HepG2 (cell line): ENCODE results near the gene LPCAT4. TPM values are rescaled to one million over a fixed set of nuclear protein-coding genes. Genes with fewer than 3 reads are reported as not detected.

Experiments used
- KAT8 ChIP-seq: IDR thresholded peaks from 2 replicates; pipeline ENCODE4 v1.6.1; 2016; ENCODE audit warnings: missing genetic modification reagents, missing compliant biosample characterization
- PAWR ChIP-seq: sonication (generic); formaldehyde crosslinking; IDR thresholded peaks from 2 replicates; pipeline ENCODE4 v1.4.0; 2020; ENCODE audit warnings: missing genetic modification reagents, mild to moderate bottlenecking, borderline replicate concordance
- POLR2AphosphoS5 ChIP-seq: IDR thresholded peaks from 2 replicates; pipeline ENCODE4 v1.6.1; 2012; ENCODE audit warnings: low read depth, low read length
- RXRA ChIP-seq: sonication (generic); formaldehyde crosslinking; IDR thresholded peaks from 2 replicates; pipeline ENCODE4 v1.5.1; 2020; ENCODE audit warnings: missing genetic modification reagents
- THAP11 ChIP-seq: IDR thresholded peaks from 2 replicates; pipeline ENCODE4 v1.6.1; 2016; ENCODE audit warnings: missing biosample characterization, missing genetic modification reagents
- ZBTB8A ChIP-seq: sonication (generic); formaldehyde crosslinking; IDR thresholded peaks from 2 replicates; pipeline ENCODE4 v1.4.0; 2020; ENCODE audit warnings: mild to moderate bottlenecking, low read depth, missing genetic modification reagents, borderline replicate concordance
- ZFP82 ChIP-seq: sonication (generic); formaldehyde crosslinking; IDR thresholded peaks from 2 replicates; pipeline ENCODE4 v1.5.1; 2020; ENCODE audit warnings: mild to moderate bottlenecking, missing genetic modification reagents, borderline replicate concordance
- ZNF296 ChIP-seq: sonication (generic); formaldehyde crosslinking; conservative IDR thresholded peaks from 2 replicates; pipeline ENCODE4 v1.5.0; 2020; ENCODE audit warnings: mild to moderate bottlenecking, missing genetic modification reagents
- polyA plus RNA-seq, 8 experiments: library from polyadenylated mRNA; depleted of rRNA in 3 of 8; stranded (reverse) in 7 of 8; unstranded in 1 of 8; fragments of >200 nt; fragmentation: Illumina TruSeq in 4 of 8; extraction: Trizol in 4 of 8; gene quantifications; 2 replicates each; pipeline versions ENCODE4 v1.2.1 to v1.2.3, GENCODE V29; 2011 to 2016; ENCODE audit warnings: low read depth in 4 of 8, missing spikeins in 1 of 8, mixed read lengths in 1 of 8; ENCODE audit not compliant: insufficient read depth in 1 of 8
- total RNA-seq, 5 experiments: library from RNA; depleted of rRNA; stranded (reverse); fragments of >200 nt; fragmentation: Illumina TruSeq; extraction: Trizol; gene quantifications; 2 replicates each; pipeline ENCODE4 v1.2.3, GENCODE V29; 2016; ENCODE audit warnings: low read depth in 1 of 5
- TF ChIP-seq, protein P1 (sequence below): fragments of 450-650 bp; IDR thresholded peaks from 2 replicates; pipeline ENCODE4 v1.6.1; 2016
- TF ChIP-seq, protein P2 (sequence below): sonication (generic); formaldehyde crosslinking; conservative IDR thresholded peaks from 2 replicates; pipeline ENCODE4 v1.8.0; 2022; ENCODE audit warnings: low read depth, missing genetic modification reagents
- TF ChIP-seq, protein P3 (sequence below): IDR thresholded peaks from 2 replicates; pipeline ENCODE4 v1.6.1; 2016; ENCODE audit warnings: missing biosample characterization, missing genetic modification reagents, low read depth
- TF ChIP-seq, protein P4 (sequence below): sonication (generic); formaldehyde crosslinking; IDR thresholded peaks from 2 replicates; pipeline ENCODE4 v1.8.0; 2022; ENCODE audit warnings: missing genetic modification reagents, low read depth, mild to moderate bottlenecking, borderline replicate concordance
- TF ChIP-seq, protein P5 (sequence below): fragments of 450-650 bp; IDR thresholded peaks from 2 replicates; pipeline ENCODE4 v1.6.1; 2017
- TF ChIP-seq, protein P6 (sequence below), 2 experiments: fragments of 450-650 bp in 1 of 2; sonication (generic) in 1 of 2; formaldehyde crosslinking in 1 of 2; IDR thresholded peaks; 2 replicates each; pipeline versions ENCODE4 v1.6.1 to v1.8.0; 2016 to 2022; ENCODE audit warnings: antibody characterized with exemption in 1 of 2, mild to moderate bottlenecking in 1 of 2, missing genetic modification reagents in 1 of 2

The LPCAT4 gene
- total and polyA plus RNA-seq, 2 of the 13 experiments (the other 11 are each of a cell fraction or from before 2014, with no cell fraction given) = 8.1 to 57.1 TPM

DNA sequence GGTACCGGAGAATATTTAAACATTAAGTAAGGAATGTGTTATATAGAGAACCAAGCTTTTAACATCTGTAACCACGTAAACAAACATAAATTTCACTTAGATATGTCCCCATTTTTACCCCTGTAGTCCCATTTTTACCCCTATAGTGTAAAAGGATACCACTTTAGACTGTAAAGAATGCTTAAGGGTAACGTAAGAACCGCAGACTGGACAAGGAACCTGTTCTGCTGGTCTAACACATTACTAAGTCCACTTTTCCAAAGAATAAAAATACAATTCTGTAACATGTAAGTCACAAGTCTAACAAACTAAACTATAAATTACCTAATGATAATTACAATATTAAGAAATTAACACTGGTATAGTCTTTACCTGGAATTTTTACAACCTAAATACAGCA is 32.3 kb downstream of the LPCAT4 start (continued):
- TF ChIP-seq, protein P1, sequence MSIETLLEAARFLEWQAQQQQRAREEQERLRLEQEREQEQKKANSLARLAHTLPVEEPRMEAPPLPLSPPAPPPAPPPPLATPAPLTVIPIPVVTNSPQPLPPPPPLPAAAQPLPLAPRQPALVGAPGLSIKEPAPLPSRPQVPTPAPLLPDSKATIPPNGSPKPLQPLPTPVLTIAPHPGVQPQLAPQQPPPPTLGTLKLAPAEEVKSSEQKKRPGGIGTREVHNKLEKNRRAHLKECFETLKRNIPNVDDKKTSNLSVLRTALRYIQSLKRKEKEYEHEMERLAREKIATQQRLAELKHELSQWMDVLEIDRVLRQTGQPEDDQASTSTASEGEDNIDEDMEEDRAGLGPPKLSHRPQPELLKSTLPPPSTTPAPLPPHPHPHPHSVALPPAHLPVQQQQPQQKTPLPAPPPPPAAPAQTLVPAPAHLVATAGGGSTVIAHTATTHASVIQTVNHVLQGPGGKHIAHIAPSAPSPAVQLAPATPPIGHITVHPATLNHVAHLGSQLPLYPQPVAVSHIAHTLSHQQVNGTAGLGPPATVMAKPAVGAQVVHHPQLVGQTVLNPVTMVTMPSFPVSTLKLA = no peak
- TF ChIP-seq, protein P2, sequence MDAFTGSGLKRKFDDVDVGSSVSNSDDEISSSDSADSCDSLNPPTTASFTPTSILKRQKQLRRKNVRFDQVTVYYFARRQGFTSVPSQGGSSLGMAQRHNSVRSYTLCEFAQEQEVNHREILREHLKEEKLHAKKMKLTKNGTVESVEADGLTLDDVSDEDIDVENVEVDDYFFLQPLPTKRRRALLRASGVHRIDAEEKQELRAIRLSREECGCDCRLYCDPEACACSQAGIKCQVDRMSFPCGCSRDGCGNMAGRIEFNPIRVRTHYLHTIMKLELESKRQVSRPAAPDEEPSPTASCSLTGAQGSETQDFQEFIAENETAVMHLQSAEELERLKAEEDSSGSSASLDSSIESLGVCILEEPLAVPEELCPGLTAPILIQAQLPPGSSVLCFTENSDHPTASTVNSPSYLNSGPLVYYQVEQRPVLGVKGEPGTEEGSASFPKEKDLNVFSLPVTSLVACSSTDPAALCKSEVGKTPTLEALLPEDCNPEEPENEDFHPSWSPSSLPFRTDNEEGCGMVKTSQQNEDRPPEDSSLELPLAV (CRISPR knock-in tag) = no peak
- TF ChIP-seq ZNF296 = no peak
- no peak for TF ChIP-seq ZFP82
- TF ChIP-seq POLR2AphosphoS5 = no peak
- TF ChIP-seq, protein P3, sequence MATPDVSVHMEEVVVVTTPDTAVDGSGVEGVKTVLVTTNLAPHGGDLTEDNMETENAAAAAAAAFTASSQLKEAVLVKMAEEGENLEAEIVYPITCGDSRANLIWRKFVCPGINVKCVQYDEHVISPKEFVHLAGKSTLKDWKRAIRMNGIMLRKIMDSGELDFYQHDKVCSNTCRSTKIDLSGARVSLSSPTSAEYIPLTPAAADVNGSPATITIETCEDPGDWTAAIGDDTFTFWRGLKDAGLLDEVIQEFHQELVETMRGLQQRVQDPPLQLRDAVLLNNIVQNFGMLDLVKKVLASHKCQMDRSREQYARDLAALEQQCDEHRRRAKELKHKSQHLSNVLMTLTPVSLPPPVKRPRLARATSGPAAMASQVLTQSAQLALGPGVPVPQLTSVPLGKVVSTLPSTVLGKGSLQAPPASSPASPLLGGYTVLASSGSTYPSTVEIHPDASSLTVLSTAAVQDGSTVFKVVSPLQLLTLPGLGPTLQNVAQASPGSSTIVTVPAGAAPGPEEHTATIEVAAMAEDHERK (CRISPR knock-in tag) = no peak
- no peak for TF ChIP-seq PAWR
- TF ChIP-seq KAT8 = no peak
- TF ChIP-seq RXRA (CRISPR knock-in tag) = no peak
- TF ChIP-seq THAP11 (CRISPR knock-in tag) = no peak
- TF ChIP-seq, protein P4, sequence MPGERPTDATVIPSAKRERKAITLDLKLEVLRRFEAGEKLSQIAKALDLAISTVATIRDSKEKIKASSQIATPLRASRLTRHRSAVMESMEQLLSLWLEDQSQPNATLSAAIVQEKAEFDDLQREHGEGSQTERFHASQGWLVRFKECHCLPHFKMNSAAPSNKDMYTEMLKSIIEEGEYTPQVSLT (CRISPR knock-in tag) = no peak
- TF ChIP-seq, protein P5, sequence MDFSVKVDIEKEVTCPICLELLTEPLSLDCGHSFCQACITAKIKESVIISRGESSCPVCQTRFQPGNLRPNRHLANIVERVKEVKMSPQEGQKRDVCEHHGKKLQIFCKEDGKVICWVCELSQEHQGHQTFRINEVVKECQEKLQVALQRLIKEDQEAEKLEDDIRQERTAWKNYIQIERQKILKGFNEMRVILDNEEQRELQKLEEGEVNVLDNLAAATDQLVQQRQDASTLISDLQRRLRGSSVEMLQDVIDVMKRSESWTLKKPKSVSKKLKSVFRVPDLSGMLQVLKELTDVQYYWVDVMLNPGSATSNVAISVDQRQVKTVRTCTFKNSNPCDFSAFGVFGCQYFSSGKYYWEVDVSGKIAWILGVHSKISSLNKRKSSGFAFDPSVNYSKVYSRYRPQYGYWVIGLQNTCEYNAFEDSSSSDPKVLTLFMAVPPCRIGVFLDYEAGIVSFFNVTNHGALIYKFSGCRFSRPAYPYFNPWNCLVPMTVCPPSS = no peak
- no peak for TF ChIP-seq ZBTB8A (CRISPR knock-in tag)
- TF ChIP-seq, protein P6, sequence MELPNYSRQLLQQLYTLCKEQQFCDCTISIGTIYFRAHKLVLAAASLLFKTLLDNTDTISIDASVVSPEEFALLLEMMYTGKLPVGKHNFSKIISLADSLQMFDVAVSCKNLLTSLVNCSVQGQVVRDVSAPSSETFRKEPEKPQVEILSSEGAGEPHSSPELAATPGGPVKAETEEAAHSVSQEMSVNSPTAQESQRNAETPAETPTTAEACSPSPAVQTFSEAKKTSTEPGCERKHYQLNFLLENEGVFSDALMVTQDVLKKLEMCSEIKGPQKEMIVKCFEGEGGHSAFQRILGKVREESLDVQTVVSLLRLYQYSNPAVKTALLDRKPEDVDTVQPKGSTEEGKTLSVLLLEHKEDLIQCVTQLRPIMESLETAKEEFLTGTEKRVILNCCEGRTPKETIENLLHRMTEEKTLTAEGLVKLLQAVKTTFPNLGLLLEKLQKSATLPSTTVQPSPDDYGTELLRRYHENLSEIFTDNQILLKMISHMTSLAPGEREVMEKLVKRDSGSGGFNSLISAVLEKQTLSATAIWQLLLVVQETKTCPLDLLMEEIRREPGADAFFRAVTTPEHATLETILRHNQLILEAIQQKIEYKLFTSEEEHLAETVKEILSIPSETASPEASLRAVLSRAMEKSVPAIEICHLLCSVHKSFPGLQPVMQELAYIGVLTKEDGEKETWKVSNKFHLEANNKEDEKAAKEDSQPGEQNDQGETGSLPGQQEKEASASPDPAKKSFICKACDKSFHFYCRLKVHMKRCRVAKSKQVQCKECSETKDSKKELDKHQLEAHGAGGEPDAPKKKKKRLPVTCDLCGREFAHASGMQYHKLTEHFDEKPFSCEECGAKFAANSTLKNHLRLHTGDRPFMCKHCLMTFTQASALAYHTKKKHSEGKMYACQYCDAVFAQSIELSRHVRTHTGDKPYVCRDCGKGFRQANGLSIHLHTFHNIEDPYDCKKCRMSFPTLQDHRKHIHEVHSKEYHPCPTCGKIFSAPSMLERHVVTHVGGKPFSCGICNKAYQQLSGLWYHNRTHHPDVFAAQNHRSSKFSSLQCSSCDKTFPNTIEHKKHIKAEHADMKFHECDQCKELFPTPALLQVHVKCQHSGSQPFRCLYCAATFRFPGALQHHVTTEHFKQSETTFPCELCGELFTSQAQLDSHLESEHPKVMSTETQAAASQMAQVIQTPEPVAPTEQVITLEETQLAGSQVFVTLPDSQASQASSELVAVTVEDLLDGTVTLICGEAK (IDR thresholded peaks at IDR 0.05) = no peak
- TF ChIP-seq, protein P6 (CRISPR knock-in tag; IDR thresholded peaks at IDR 0.05) = no peak
- TF ChIP-seq, all 625 proteins: peak for 0
